SK-N-SH (cell line): ENCODE data around the gene PVRIG. TPM values are rescaled to one million over a fixed set of nuclear protein-coding genes. Genes with fewer than 3 reads are reported as not detected.
"Not testable (repeated sequence)": the region's sequence is repeated elsewhere in the genome, so short reads cannot be mapped to it uniquely, and the experiment has no call there.

ENCODE experiments used
- CTCF ChIA-PET: fragments of 300-600, 350-600 bp; formaldehyde crosslinking; extraction: SDS; loops from one replicate; lab custom pipeline; 2021; lab: Yijun Ruan, JAX
- POLR2A ChIA-PET: fragments of 350-600 bp; sonication (Branson Sonifier 250); formaldehyde crosslinking; extraction: SDS; loops from one replicate; lab custom pipeline; 2020; ENCODE audit warnings: antibody characterized with exemption, inconsistent platforms; lab: Yijun Ruan, JAX
- DNase-seq: peaks from one replicate; pipeline ENCODE4 v3.0.0; 2012
- H2AFZ ChIP-seq: fragments of 200-600 bp; sonication (generic); 2 replicates; pipeline ENCODE4 v1.8.1; 2016; ENCODE audit warnings: antibody characterized with exemption, mild to moderate bottlenecking, low read depth
- H3F3A ChIP-seq: fragments of 200-600 bp; sonication (generic); replicated peaks from 2 replicates; pipeline ENCODE3; 2016; ENCODE audit warnings: antibody characterized with exemption, mild to moderate bottlenecking; ENCODE audit not compliant: insufficient read depth
- H3K27ac ChIP-seq, 2 experiments: fragments of 200-500 bp in 1 of 2; fragments of 200-600 bp in 1 of 2; sonication (Bioruptor generic) in 1 of 2; sonication (generic), shearing (Covaris generic) in 1 of 2; 2 replicates each; pipeline versions ENCODE4 v1.5.1 to v1.6.1; 2014 to 2016; ENCODE audit warnings: low read depth in 2 of 2, inconsistent platforms in 1 of 2, low read length in 1 of 2, mild to moderate bottlenecking in 1 of 2, mixed read lengths in 1 of 2
- H3K27me3 ChIP-seq: fragments of 200-600 bp; sonication (generic), shearing (Covaris generic); 2 replicates; pipeline ENCODE4 v1.6.1; 2016; ENCODE audit warnings: mixed run types; ENCODE audit not compliant: insufficient read depth
- H3K36me3 ChIP-seq, 2 experiments: fragments of 200-500 bp in 1 of 2; fragments of 200-600 bp in 1 of 2; sonication (Bioruptor generic) in 1 of 2; sonication (generic) in 1 of 2; replicated peaks in 1 of 2; 2 replicates each; pipeline versions ENCODE3 to v1.5.1; 2014 to 2016; ENCODE audit warnings: low read length in 1 of 2, mild to moderate bottlenecking in 1 of 2; ENCODE audit not compliant: insufficient read depth in 2 of 2, control insufficient read depth in 1 of 2
- H3K4me1 ChIP-seq, 2 experiments: fragments of 200-500 bp in 1 of 2; fragments of 200-600 bp in 1 of 2; sonication (Bioruptor generic) in 1 of 2; sonication (generic), shearing (Covaris generic) in 1 of 2; 2 replicates each; pipeline versions ENCODE4 v1.5.1 to v1.6.1; 2014 to 2016; ENCODE audit warnings: low read depth in 1 of 2, low read length in 1 of 2, mixed run types in 1 of 2; ENCODE audit not compliant: insufficient read depth in 2 of 2, control insufficient read depth in 1 of 2
- H3K4me2 ChIP-seq: fragments of 200-600 bp; sonication (generic), shearing (Covaris generic); 2 replicates; pipeline ENCODE4 v1.6.1; 2017; ENCODE audit warnings: mixed run types
- H3K4me3 ChIP-seq, 2 experiments: fragments of 200-500 bp in 1 of 2; fragments of 200-600 bp in 1 of 2; sonication (Bioruptor generic) in 1 of 2; sonication (generic), shearing (Covaris generic) in 1 of 2; 2 replicates each; pipeline versions ENCODE4 v1.5.1 to v1.8.1; 2014 to 2016; ENCODE audit warnings: low read depth in 2 of 2, inconsistent platforms in 1 of 2, low read length in 1 of 2, mild to moderate bottlenecking in 1 of 2, mixed read lengths in 1 of 2, moderate library complexity in 1 of 2
- H3K79me2 ChIP-seq: fragments of 200-600 bp; sonication (generic); 2 replicates; pipeline ENCODE4 v1.8.1; 2017; ENCODE audit warnings: mild to moderate bottlenecking; ENCODE audit not compliant: insufficient read depth
- H3K9ac ChIP-seq: fragments of 200-600 bp; sonication (generic); 2 replicates; pipeline ENCODE4 v1.6.1; 2017; ENCODE audit warnings: mixed run types
- H3K9me2 ChIP-seq: fragments of 200-600 bp; sonication (generic); 2 replicates; pipeline ENCODE4 v1.6.1; 2017; ENCODE audit warnings: mixed run types
- H3K9me3 ChIP-seq: fragments of 200-600 bp; sonication (generic); 2 replicates; pipeline ENCODE4 v1.6.1; 2017; ENCODE audit warnings: mixed run types, mild to moderate bottlenecking, moderate library complexity
- H4K20me1 ChIP-seq: fragments of 200-600 bp; sonication (generic); 2 replicates; pipeline ENCODE4 v1.6.1; 2017; ENCODE audit warnings: mild to moderate bottlenecking, mixed run types; ENCODE audit not compliant: insufficient read depth
- RXRA ChIP-seq: IDR thresholded peaks from 2 replicates; pipeline ENCODE4 v1.4.0; 2012; ENCODE audit warnings: low read depth, mild to moderate bottlenecking, borderline replicate concordance
- WGBS: methylation state at CpG from one replicate; pipeline ENCODE4 v1.1.6; 2017; ENCODE audit warnings: low lambda C conversion rate; 5-methylcytosine and 5-hydroxymethylcytosine counted together
- polyA plus RNA-seq, 3 experiments: library from polyadenylated mRNA; depleted of rRNA; stranded (reverse); fragments of >200 nt; gene quantifications; 2 replicates each; pipeline ENCODE4 v1.2.3, GENCODE V29; 2012
- TF ChIP-seq, protein P1 (sequence below): IDR thresholded peaks from 2 replicates; pipeline ENCODE4 v1.6.1; 2012; ENCODE audit warnings: mild to moderate bottlenecking, low read depth, low read length, moderate library complexity
- TF ChIP-seq, protein P2 (sequence below): fragments of 200-600 bp; sonication (generic); IDR thresholded peaks from 2 replicates; pipeline ENCODE4 v1.6.1; 2017; ENCODE audit warnings: antibody characterized with exemption, mild to moderate bottlenecking, moderate library complexity

Gene PVRIG
- polyA plus RNA-seq, 1 of the 3 experiments (the other 2 are of a cell fraction) = not detected

DNA sequence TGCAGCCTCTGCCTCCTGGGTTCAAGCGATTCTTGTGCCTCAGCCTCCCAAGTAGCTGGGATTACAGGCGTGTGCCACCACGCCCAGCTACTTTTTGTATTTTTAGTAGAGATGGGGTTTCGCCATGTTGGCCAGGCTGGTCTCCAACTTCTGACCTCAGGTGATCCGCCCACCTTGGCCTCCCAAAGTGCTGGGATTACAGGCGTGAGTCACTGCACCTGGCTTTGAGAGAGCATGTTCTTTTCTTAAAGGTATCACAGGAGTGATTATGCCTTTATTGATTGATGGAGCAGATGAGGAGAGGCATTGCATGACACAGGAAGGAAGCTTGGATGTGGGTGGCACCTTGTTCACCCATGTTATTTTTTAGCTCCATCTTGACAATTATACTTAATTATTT is 36.7 kb upstream of the PVRIG start:
- H3K4me2 ChIP-seq, H3K9ac ChIP-seq, H3K9me2 ChIP-seq, H3K79me2 ChIP-seq, H3K27ac ChIP-seq, H3F3A ChIP-seq, H3K9me3 ChIP-seq, DNase-seq, H3K36me3 ChIP-seq, H4K20me1 ChIP-seq, H3K4me3 ChIP-seq, POLR2A ChIA-PET, H2AFZ ChIP-seq, H3K27me3 ChIP-seq, H3K4me1 ChIP-seq: not testable (repeated sequence)
- CTCF ChIA-PET = interaction anchor here (1.5 kb wide), 1 partner anchor 33 kb away, joined by 4 read pairs; no protein-coding TSS in a partner anchor
- WGBS = 84% methylated on average over 6 of the region's 6 CpGs

DNA sequence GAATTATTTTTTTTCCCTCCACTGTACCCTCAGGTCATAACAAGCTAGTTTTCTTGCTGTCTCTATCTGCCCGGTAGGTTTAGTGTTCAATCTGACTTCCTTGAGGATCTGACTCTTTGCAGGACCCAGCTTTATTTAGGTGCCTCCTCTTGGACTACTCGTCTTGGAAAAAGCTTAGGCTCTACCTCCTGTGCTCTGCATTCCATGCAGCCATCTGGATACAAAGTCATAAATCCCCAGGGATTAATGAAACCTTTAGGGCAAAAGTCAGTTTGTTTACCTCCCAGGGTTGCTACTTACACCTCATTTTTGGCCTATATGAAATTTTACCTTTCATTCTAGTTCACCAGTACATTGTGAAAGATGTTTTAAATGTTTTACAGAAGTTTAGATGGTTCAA is 34.0 kb upstream of the PVRIG start:
- Histone ChIP-seq H3K79me2 (no peaks in the 10 kb centered on the region), H3K9me3 (no peaks in the 10 kb centered on the region), H3K4me2 (no peak overlapping the region), H3K27me3 (no peaks in the 10 kb centered on the region), H3K9ac (no peak overlapping the region), H3K4me1 (peaks cover 0 to 6% of the 10 kb centered on the region in 2 experiments; a peak in 1 of 4 replicates), H2AFZ (no peak overlapping the region), H3F3A (no peaks in the 10 kb centered on the region), H3K4me3 (no peak overlapping the region), H4K20me1 (no peaks in the 10 kb centered on the region), H3K36me3 (no peaks in the 10 kb centered on the region), H3K9me2 (no peaks in the 10 kb centered on the region), H3K27ac (no peak overlapping the region)
- TF ChIP-seq RXRA = no peak
- no peak for DNase-seq
- CTCF ChIA-PET = interaction anchor here (1.2 to 1.8 kb wide), 2 partner anchors 14 to 53 kb away, joined by 5 to 7 read pairs; no protein-coding TSS in a partner anchor
- POLR2A ChIA-PET = no interaction called here
- 84% methylated on average over 2 of the region's 2 CpGs for WGBS

GRCh38 chr7:100189061-100189460 is 30.7 kb upstream of the PVRIG start:
- no peaks in the 10 kb centered on the region for H3K36me3 ChIP-seq
- peaks cover 0 to 6% of the 10 kb centered on the region in 2 experiments; a peak in 1 of 4 replicates for H3K4me1 ChIP-seq
- H3K9ac ChIP-seq = no peak overlapping the region
- CTCF ChIA-PET = interaction anchor here (1.0 to 4.2 kb wide), 6 partner anchors 11 to 60 kb away, joined by 3 to 31 read pairs (median 3); partner anchors contain the start of genes GPC2 and STAG3
- POLR2A ChIA-PET = no interaction called here
- H3K4me3 ChIP-seq = no peak overlapping the region
- no peak overlapping the region for H3K27ac ChIP-seq
- H3K4me2 ChIP-seq = no peak overlapping the region
- H3F3A ChIP-seq = peaks cover 4% of the 10 kb centered on the region
- no peaks in the 10 kb centered on the region for H3K9me3 ChIP-seq
- no peaks in the 10 kb centered on the region for H3K9me2 ChIP-seq
- H4K20me1 ChIP-seq = no peaks in the 10 kb centered on the region
- WGBS = 71% methylated on average over 3 of the region's 3 CpGs
- DNase-seq = no peak
- no peak overlapping the region for H2AFZ ChIP-seq
- H3K27me3 ChIP-seq = no peaks in the 10 kb centered on the region
- TF ChIP-seq, protein P1, sequence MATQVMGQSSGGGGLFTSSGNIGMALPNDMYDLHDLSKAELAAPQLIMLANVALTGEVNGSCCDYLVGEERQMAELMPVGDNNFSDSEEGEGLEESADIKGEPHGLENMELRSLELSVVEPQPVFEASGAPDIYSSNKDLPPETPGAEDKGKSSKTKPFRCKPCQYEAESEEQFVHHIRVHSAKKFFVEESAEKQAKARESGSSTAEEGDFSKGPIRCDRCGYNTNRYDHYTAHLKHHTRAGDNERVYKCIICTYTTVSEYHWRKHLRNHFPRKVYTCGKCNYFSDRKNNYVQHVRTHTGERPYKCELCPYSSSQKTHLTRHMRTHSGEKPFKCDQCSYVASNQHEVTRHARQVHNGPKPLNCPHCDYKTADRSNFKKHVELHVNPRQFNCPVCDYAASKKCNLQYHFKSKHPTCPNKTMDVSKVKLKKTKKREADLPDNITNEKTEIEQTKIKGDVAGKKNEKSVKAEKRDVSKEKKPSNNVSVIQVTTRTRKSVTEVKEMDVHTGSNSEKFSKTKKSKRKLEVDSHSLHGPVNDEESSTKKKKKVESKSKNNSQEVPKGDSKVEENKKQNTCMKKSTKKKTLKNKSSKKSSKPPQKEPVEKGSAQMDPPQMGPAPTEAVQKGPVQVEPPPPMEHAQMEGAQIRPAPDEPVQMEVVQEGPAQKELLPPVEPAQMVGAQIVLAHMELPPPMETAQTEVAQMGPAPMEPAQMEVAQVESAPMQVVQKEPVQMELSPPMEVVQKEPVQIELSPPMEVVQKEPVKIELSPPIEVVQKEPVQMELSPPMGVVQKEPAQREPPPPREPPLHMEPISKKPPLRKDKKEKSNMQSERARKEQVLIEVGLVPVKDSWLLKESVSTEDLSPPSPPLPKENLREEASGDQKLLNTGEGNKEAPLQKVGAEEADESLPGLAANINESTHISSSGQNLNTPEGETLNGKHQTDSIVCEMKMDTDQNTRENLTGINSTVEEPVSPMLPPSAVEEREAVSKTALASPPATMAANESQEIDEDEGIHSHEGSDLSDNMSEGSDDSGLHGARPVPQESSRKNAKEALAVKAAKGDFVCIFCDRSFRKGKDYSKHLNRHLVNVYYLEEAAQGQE = no peak
- TF ChIP-seq, protein P2, sequence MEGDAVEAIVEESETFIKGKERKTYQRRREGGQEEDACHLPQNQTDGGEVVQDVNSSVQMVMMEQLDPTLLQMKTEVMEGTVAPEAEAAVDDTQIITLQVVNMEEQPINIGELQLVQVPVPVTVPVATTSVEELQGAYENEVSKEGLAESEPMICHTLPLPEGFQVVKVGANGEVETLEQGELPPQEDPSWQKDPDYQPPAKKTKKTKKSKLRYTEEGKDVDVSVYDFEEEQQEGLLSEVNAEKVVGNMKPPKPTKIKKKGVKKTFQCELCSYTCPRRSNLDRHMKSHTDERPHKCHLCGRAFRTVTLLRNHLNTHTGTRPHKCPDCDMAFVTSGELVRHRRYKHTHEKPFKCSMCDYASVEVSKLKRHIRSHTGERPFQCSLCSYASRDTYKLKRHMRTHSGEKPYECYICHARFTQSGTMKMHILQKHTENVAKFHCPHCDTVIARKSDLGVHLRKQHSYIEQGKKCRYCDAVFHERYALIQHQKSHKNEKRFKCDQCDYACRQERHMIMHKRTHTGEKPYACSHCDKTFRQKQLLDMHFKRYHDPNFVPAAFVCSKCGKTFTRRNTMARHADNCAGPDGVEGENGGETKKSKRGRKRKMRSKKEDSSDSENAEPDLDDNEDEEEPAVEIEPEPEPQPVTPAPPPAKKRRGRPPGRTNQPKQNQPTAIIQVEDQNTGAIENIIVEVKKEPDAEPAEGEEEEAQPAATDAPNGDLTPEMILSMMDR = peak; percentile 28; the same call in 1 of the 2 replicates
- H3K79me2 ChIP-seq = no peaks in the 10 kb centered on the region
